Stimulated activated CD4-positive, alpha-beta T cell treated with anti-CD3 and anti-CD28 coated beads, Interleukin-2, amount 100 ng/mL, for 24 hours (primary cell): ENCODE measurements around the gene RIN2.
"Not testable (repeated sequence)": the region's sequence is repeated elsewhere in the genome, so short reads cannot be mapped to it uniquely, and the experiment has no call there.

Experiments used
- DNase-seq, 2 donors: peaks; one replicate each; pipeline ENCODE4 v3.0.0-alpha.2; 2020

RIN2 gene

DNA sequence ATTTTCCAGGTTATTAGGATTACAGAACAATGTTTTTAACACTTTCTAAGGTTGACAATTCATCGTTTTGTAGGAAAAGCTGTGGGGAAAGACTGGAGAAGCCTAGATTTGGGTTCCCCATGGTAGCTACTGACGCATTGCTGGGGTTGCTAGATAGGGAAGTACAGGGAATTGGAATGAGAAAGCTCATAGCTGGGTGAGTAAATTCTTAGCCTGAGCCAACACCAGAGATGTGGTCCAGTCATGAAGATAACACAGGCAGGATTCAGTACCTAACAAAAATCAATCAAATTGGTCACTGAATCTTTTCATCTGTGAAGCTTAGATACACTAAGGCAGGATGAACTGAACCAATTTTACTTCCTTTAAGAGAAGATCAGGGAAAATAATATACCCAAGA is 35.7 kb downstream of the RIN2 start:
- no peak for DNase-seq

DNA sequence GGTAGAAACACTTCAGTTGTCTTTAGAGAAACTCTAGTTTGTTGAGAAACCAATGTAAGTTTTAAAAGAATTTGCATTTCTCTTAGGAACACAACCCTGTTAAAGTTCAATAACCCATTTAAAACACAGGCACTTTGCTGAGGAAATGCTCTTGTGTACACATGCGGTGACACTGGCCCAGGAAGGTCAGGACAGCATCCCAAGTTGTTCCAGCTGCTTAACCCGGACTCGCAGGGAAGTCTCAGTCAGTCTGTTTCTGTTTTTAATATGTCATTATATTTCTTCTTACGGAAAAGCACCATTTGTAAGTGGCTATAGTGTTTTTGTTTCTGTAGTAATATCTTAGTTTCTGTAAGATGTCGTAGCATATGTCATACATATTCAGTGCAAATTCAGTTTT is 36.9 kb downstream of the RIN2 start:
- DNase-seq, result no peak

DNA sequence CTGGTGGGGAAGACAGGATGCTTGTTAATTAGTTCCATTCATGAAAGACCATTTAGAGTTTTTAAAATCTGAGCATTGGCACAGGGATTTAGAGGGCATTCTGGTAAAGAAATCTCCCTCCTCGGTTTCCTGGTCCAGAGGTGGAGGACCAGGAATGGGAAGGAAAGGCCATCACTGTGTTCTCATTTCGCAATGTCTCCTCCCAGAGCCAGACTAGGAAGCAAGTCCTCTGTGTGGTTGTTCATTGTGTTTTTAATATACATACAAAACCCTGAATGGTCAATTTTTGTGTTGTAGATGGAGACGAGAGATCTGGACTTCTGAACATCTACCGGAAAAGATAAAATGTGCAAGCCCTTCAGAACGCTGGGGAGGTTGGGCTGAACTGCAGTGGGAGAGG is 41.3 kb downstream of the RIN2 start:
- no peak for DNase-seq

DNA sequence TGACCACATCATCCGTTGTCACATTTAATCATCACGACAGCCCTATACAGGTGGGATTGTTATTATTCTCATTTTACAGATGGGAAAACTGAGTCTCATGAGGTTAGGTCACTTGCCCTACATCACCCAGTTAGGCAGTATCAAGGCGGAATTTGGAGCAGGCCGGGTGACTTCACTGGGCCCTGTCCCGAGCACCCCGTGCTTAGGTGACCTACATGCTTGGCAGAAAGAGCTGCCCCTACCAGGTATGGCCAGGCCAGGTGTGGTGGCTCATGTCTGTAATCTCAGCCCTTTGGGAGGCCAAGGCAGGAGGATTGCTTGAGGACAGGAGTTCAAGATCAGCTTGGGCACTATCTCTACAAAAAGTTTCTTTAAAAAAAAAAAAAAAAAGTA is 44.0 kb downstream of the RIN2 start:
- DNase-seq, result no peak

DNA sequence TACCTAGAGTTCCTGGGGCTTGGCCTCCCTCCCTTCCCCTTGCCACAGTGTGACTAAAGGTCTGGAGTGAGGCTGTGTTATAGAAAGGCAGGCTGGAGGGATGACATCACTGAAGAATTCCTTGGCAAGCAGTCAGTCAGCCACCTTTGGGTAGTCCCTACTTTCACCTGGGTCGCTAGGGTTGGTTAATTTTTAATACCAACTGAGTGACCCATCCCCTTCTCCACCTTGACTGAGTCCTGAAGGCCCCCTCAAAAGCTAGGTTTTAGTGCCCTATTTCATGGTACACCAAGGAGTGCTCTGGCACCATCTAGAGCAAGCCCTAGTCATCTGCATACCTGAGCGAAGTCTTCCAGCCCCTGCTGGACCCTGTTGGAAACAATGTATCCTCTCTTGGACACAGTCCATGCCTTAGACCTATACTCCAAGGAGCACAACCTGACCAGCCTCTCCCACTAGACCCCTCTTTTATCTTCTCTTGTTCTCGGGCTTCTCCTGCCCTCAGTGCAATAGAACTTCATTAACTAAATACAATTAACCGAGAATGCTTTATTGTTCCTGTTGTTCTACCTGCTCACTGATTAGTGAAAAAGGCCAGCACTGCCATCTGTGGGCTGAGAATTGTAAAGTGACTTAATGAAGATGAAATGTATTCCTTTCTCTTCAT is 44.6 kb downstream of the RIN2 start:
- no peak for DNase-seq

DNA sequence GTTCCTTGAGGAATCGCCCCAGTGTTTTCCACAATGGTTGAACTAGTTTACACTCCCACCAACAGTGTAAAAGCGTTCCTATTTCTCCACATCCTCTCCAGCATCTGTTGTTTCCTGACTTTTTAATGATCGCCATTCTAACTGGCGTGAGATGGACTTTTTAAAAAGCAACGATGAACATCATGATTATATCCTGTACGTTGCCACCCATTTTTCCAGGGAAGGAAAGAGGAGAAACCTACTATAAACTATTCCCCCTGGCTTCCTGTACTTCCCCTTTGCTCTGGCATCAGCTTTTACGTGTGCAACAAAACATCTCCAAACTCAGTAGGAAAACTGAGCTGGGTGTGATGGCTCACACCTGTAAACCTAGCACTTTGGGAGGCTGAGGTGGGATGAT is 48.2 kb downstream of the RIN2 start:
- DNase-seq, result not testable (repeated sequence)

DNA sequence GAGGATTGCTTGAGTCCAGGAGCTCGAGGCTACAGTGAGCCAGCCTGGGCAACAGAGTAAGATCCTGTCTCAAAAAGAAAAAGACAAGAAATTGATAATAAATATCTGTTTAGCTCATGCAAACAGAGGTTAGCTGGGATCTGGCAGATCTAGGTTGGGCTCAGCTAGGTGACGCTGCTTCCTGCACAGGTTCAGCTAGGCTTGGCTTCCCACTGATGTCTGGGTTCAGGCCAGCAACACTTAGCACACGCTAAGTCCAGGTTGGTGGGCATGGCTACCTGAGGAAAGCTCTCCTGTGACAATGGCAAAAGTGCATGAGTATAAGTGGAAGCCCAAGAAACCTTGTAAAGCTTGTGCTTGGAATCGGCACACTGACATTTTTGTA is 48.7 kb downstream of the RIN2 start:
- no peak for DNase-seq

DNA sequence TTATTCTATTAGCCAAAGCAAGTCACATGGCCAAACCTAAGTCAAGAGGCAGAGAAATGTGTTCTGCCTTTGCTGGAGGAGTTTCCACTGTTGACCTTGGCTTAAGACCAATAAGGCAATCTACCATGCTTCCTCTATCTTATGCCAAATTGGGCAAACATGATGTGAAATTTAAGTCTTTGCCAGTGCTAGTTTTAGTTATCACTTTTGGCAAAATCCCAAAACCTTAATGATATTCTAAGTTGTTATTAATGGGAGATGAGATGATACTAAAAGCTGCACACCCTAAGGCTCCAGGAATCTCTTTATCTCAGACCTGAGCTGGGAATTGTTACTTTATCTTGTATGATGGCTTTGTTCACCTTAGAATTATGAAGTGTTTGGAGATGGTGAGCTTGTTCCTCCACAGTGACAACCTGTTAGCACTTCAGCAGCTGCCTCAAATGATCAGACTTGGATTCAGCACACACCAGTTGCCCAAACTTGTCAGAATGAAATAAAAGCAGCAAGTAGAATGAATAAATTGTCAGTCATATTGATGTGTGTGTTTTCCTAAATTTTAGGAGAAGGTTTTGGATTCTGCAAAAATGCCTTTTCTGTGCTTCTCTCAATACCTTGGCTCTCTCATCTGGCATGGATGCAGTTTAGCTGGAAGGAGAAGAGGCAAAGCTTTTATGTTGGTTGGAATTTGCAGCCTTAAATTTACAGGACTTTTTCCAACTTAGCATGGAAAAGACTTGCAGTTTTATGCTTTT is 49.3 kb downstream of the RIN2 start:
- no peak for DNase-seq
